Hematopoietic multipotent progenitor cell (in vitro differentiated cells): Measurements from ENCODE around the gene PRPH. TPM values are rescaled to one million over a fixed set of nuclear protein-coding genes. Genes with fewer than 3 reads are reported as not detected.
A peak's percentile ranks its signal among the peaks of the same experiment; 100 is the strongest.
"Not testable (repeated sequence)": the region's sequence is repeated elsewhere in the genome, so short reads cannot be mapped to it uniquely, and the experiment has no call there.

Experiments
- DNase-seq, 3 donors: peaks; one replicate each; pipeline ENCODE4 v3.0.0-alpha.2; 2011 to 2015; ENCODE audit warnings: low read depth in 2 of 3, low spot score in 2 of 3
- total RNA-seq: library from RNA; depleted of rRNA; stranded (reverse); fragments of >200 nt; gene quantifications from one replicate; pipeline ENCODE4 v1.2.3, GENCODE V29; 2012

Gene PRPH
- total RNA-seq, 1 donor, result under 0.01 TPM

GRCh38 chr12:49331380-49332222 is 36.7 kb downstream of the PRPH start:
- DNase-seq, result no peak

GRCh38 chr12:49332441-49332861 is 37.5 kb downstream of the PRPH start:
- no peak for DNase-seq

GRCh38 chr12:49332891-49333371 is 38.0 kb downstream of the PRPH start:
- DNase-seq, result no peak

- DNase-seq, result not testable (repeated sequence)
These were observed 38.8 kb downstream of the PRPH start for GRCh38 chr12:49333778-49334177.

- DNase-seq, result no peak
These were observed 39.3 kb downstream of the PRPH start for GRCh38 chr12:49334226-49334625.

GRCh38 chr12:49334681-49335080 is 39.7 kb downstream of the PRPH start:
- no peak for DNase-seq

DNA sequence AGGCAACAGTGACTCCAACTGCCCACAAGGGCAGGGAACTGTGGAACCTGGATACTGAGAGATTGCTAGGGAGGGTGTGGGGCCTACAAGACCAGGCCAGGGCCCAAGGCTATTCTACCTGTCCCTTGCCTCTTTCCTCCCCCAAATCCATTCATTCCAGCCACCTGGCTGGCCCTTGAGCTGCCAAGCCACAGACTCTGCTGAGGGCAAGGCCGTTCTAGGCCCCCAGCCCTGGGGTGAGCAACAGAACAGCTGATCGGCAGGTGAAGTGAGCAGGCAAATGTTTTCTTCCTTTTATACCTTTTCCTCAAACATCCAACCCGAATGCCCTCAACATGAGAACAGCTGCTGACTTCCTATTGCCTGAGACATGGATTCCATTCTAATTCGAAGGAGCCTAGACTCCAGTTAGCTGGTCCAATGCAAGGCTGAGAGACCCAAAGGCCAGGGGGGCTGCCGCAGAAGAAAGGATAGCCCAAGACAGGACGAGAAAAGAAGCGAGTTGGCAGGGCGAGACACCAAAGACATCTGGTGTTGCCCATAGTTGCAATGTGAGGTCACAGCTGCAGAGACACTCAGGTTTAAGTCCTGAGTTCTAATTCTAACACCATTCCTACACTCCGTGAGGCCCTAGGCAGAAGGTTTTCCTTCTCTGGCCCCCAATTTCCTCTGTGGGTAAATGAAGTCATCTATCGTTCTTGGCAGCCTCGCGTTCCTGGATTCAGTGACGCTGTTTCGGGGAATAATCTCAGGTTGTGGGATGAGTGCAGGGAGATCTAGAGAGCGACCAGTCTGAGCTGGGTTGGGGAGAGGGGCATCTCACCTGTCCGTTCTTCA is 40.4 kb downstream of the PRPH start:
- DNase-seq, result no peak

DNA sequence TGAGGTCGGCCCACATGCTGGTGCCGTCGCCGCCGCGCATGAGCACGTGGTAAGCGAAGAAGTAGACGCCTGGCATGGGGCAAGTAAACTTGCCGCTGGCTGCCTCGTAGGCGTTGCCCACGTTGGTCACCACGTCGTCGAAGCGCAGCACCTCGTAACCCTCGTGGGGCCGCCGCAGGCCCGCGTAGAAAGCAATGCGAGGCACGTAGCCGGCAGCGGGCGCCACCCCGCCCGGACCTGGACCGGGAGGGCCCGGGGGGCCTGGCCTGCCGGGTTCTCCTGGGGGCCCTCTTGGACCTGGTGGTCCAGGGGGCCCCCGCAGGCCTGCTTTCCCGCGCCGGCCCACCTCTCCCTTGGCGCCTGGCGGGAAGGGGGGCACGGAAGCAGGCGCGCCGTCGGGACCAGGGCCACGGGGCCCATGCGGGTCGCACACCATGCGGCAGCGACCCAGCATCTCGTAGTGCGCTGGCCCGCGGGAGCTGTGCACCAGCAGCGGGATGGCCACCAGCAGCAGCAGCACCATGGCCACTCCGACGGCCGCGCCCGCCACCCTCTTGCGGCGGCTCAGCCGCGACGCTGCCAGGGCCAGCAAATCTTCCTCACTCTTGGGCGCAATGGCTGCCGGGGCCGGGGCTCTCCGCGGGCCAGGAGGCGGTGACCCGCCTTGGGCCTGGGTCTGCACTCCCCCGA is 41.2 kb downstream of the PRPH start:
- DNase-seq, result no peak

GRCh38 chr12:49336645-49337584 is 42.0 kb downstream of the PRPH start, which contains the start of gene C1QL4:
TSS of gene C1QL4 (minus strand) at chr12:49337188. CDS start at chr12:49336477, 711 bp downstream.
- DNase-seq, result peak; percentile 73 to 87 (median 82)

GRCh38 chr12:49338830-49339463 is 44.0 kb downstream of the PRPH start:
- DNase-seq, result no peak

DNA sequence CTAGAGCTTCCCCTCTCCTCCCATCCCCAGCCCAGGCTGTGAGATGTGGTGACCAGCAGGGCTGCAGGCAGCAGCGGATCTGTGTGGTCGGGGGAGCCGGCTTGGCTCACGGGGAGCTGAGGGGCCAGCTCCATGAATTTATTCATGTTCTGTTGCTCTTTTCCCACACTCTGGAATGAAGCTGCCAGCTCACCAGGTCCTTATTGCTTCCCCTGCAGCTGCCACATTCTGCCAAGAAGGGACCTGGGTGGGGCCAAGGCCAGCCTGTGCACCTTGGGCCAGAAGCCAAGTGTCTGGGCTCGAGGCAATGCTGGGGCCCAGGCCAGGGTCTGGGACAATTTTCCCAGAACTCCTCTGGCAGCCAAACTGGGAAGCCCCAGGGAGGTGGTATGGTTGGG is 44.5 kb downstream of the PRPH start:
- no peak for DNase-seq

DNA sequence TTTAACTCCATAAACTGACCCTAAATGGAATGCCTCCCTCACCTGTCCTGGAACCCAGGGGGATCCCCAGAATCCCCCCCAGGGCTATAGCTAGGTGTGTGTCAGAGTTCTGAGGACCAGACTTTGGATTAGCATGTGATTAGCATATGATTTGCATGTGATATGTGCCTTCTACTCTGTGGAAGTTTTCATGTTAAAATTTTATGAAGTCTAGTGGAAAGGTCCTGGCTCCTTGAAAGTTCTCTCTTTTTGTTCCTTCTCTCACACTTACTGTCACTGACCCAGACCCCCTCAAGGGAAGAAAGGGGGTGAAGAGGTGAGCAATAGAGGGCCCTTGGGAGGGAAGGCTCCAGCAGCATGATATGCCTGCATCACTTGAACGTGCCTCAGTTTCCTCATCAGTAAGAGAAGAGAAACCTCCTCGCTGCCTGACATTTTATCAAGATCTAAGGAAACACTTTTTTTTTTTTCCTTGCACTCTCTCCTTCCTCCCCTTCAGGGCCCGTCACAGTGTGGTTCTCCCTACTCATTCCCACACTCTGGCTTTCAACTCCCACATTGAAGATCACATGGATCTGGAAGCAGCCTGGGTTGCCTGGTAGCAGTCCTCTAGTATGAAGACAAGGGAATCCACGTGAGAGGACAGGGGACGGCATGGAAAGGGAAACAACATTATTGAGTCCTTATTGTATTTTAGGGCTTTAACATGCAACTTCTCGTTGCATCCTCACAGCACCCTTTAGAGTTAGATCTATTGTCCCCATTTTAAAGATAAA is 45.3 kb downstream of the PRPH start:
- no peak for DNase-seq

- DNase-seq, result no peak
These were observed 46.2 kb downstream of the PRPH start for GRCh38 chr12:49340971-49341776.

DNA sequence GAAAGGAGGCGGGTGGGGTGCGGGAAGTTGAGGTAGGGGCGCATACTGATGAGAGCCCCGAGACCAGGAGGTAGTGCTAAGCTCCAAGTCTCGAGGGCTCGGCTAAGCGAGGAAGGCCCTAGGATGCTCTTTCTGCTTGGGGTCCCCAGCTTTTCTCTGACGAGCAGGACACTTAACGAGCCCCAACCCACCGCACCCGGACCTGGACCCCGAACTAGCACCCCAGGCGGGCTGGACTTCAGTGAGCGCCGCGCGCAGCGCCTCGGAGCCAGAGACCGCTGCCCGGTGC is 46.8 kb downstream of the PRPH start:
- no peak for DNase-seq

DNA sequence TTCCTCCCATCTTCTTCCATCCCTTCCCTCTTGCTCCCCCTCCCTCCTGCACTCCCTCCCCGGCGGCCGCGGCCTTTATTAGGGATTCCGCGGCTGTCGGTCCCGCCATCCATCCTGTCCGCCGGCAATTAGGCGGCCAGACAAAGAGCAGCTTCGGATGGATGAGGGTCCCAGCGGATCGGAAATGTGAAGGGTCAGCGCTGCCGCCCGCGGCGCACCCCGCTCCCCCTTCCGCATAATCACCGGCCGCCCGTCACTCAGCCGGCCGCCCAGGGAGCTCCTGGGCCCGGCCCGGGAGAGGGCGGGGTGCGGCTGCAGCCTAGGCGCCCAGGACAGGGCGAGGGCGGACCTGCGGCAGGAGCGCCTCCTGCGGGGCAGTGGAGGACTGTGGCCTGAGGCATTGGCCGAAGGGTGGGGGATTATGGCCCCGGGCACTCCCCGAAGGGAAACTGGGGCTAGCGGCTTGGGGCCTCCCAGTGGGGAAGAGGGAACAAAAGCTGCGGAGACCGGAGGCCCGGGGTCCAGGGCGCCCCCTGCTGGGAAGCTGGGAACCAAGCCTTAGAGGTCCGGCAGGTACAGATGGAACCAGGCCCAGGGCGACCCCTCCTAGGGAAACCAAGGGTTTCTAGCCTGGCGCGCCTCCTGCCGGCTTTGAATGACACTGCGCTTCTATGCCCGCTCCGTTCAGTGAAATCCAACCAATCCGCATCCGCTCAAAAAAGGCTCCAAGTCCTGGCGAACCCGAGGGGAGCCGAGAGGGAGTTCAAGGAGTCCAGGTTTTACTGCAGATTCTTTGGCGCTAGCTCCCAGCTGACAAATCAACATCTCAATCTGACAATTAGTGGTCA is 47.3 kb downstream of the PRPH start:
- DNase-seq, result peak in 2 of 3 donors; percentile 84 to 88

- DNase-seq, result no peak
These were observed 48.2 kb downstream of the PRPH start for GRCh38 chr12:49342914-49343731.
